ENCODE results near the gene GAPVD1.
A peak's percentile ranks its signal among the peaks of the same experiment; 100 is the strongest.
"Not testable (repeated sequence)": the region's sequence is repeated elsewhere in the genome, so short reads cannot be mapped to it uniquely, and the experiment has no call there.

The GAPVD1 gene, protein sequence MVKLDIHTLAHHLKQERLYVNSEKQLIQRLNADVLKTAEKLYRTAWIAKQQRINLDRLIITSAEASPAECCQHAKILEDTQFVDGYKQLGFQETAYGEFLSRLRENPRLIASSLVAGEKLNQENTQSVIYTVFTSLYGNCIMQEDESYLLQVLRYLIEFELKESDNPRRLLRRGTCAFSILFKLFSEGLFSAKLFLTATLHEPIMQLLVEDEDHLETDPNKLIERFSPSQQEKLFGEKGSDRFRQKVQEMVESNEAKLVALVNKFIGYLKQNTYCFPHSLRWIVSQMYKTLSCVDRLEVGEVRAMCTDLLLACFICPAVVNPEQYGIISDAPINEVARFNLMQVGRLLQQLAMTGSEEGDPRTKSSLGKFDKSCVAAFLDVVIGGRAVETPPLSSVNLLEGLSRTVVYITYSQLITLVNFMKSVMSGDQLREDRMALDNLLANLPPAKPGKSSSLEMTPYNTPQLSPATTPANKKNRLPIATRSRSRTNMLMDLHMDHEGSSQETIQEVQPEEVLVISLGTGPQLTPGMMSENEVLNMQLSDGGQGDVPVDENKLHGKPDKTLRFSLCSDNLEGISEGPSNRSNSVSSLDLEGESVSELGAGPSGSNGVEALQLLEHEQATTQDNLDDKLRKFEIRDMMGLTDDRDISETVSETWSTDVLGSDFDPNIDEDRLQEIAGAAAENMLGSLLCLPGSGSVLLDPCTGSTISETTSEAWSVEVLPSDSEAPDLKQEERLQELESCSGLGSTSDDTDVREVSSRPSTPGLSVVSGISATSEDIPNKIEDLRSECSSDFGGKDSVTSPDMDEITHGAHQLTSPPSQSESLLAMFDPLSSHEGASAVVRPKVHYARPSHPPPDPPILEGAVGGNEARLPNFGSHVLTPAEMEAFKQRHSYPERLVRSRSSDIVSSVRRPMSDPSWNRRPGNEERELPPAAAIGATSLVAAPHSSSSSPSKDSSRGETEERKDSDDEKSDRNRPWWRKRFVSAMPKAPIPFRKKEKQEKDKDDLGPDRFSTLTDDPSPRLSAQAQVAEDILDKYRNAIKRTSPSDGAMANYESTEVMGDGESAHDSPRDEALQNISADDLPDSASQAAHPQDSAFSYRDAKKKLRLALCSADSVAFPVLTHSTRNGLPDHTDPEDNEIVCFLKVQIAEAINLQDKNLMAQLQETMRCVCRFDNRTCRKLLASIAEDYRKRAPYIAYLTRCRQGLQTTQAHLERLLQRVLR (N-terminal part only)

DNA sequence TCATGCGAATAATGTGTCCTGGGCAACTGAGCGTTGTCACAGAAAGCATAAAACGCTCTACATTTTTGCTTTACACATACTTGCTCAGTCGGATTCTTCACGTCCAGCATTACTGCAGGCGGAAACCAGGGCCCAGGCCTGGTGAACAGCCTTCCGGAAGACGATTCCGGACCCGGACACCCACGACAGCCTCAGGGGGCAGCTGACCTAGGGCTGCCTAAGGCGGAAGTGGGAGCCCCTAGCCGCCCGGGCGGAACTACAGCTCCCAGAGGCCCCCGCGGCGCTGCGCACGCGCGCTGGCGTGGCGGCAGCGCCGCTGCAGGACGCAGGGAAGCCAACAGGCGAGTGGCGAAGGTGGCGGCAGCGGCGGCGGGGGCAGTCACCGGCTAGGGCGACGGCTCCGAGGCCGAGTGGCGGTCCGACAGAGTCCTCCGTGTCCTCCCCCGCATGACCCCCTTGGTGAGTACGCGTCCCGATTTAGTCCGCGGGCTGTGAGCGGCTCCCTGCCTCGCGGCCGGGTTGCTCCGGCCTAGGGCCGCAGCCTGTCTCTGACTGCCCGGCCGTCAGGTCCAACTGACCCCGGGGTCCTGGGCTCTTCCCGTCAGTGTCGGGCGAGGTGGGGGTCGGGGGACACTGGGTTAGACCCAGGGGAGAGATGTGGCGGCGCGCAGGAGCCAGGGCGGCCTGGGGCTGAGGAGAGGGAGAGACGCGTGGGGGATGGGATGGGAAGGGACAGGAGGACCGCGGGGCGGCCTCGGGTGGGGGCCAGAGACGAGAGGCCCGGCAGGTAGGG, at the start of gene GAPVD1:
Gene GAPVD1 (plus strand): TSS at position 326 of the 793 bp plus-strand sequence. CDS start 37,096 bp downstream, outside the sequence.
- DNase-seq (ENCODE audit: low read depth): peak; percentile 52

DNA sequence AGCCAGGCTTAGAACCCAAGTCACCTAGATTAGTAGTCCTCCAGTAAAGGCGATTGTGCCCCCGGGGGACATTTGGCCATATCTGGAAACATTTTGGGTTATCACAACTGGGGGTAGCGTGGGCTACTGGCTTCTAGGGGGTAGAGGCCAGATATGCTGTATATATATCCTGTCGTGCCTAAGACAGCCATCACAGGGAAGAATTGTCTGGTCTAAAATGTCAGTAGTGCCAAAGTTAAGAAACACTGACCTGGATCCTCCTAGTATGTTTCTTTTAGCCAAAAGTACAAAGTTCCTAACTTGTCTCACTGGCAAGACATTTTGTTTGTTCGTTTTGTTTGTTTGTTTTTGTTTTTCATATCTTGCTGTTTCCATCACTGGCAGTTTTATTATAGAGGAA, 47.4 kb upstream of the GAPVD1 start:
- no peak for DNase-seq (ENCODE audit: low read depth)

DNA sequence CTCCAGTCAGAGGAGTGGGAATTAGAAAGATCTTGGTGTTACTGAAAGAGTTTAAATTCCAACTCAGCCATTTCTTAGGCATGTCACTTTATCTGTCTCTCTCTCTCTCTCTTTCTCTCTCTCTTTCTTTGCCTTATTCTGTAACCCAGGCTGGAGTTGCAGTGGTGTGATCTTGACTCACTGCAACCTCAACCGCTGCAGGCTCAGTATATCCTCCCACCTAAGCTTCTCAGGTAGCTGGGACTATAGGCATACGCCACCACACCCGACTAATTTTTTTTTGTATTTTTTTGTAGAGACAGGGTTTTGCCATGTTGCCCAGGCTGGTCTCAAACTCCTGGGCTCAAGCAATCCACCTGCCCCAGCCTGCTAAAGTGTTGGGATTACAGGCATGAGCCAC, 43.0 kb upstream of the GAPVD1 start:
- no peak for DNase-seq (ENCODE audit: low read depth)

DNA sequence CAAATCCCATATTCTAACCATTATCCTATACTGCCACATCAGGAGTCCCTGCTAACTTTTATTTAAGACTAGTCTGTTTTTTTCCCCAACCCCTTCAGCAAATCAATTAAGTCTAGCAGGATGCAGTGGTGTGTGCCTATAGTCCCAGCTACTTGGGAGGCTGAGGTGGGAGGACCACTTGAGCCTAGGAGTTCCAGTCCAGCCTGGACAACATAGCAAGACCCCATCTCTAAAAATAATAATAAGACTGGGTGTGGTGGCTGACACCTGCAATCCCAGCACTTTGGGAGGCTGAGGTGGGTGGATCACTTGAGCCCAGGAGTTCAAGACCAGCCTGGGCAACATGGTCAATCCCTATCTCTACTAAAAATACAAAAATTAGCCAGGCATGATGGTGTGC, 36.8 kb upstream of the GAPVD1 start:
- DNase-seq (ENCODE audit: low read depth): not testable (repeated sequence)

DNA sequence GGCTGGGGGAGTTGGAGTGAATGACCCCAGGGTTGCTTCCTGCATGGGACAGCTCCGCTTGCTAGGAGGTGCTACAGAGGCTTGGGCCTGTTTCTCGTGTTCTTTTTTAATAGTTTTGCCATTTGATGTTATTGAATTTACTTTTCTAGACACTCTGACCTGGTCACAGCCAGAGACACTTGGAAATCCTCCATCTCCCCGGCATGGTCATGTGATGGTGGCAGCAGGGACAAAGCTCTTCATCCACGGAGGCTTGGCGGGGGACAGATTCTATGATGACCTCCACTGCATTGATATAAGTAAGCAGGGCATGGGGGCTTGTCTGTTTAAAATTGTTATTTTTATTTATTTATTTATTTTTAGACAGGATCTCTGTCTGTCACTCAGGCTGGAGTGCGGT, 33.9 kb upstream of the GAPVD1 start:
- DNase-seq (ENCODE audit: low read depth): no peak

DNA sequence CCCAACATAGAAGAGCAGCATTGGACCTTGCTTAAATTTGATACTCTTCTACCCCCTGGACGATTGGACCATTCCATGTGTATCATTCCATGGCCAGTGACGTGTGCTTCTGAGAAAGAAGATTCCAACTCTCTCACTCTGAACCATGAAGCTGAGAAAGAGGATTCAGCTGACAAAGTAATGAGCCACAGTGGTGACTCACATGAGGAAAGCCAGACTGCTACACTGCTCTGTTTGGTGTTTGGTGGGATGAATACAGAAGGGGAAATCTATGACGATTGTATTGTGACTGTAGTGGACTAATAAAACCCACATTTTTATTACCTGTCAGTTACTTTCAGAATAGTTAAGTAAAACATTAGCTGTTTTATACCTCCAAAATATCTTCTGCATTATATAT, 27.9 kb upstream of the GAPVD1 start:
- peak; percentile 77 for DNase-seq (ENCODE audit: low read depth)

DNA sequence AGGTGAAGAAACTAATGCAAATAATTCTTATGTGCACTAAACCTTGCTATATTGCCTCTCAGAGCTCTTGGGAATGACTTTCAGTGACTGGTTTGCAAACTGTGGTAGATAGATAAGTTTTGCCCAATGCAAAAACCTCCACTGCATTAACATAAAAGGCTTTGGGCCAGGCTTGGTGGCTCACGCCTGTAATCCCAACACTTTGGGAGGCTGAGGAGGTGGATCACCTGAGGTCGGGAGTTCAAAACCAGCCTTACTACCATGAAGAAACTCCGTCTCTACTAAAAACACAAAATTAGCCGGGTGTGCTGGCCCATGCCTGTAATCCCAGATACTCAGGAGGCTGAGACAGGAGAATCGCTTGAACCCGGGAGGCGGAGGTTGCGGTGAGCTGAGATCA, 27.5 kb upstream of the GAPVD1 start:
- not testable (repeated sequence) for DNase-seq (ENCODE audit: low read depth)

DNA sequence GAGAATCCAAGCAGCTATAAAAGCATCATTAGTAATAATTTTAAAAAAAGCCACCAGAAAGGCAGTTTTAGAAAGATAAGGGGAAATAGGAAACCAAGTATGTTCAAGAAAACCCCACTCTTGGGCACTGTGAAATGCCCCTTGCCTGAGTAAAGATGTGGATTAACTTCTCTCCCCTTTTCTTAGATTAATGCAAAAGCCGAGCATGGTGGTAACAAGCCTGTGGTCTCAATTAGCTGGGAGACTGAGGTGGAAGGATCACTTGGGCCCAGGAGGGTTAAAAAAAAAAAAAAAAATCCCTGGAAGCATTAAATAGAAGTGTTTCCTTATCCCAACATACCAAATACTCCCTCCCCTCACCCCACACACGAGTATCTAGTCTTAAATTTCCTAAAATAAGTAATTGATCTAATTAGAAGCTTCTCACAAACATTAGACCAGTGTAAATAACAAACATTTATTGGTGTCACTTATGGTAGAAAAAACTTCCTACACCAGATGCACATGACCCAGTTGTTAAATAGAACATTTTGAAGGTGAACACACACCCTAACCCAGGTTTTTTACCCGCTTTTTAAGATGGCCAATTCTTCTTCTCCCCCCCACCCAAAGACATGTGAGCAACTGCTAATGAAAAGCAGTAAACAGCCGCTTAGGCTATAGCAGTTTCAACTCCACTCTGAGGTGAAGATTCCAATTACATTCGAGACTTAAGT, 25.7 kb upstream of the GAPVD1 start:
- no peak for DNase-seq (ENCODE audit: low read depth)

DNA sequence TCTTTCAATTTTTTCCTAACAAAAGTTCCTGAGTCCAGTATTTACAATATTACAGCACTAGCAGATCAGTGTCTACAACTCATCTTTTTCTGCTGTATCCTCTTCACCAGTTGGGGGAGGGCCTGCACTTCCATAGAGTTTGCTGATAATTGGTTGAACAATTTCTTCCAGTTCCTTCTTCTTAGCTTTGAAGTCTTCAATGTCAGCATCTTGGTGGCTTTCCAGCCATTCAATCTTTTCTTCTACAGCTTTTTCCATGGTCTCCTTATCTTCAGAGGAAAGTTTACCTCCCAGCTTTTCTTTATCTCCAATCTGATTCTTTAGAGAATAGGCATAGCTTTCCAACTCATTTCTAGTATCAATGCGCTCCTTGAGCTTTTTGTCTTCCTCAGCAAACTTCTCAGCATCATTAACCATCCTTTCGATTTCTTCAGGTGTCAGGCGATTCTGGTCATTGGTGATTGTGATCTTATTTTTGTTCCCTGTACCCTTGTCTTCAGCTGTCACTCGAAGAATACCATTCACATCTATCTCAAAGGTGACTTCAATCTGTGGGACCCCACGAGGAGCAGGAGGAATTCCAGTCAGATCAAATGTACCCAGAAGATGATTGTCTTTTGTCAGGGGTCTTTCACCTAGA, 25.0 kb upstream of the GAPVD1 start:
- not testable (repeated sequence) for DNase-seq (ENCODE audit: low read depth)

DNA sequence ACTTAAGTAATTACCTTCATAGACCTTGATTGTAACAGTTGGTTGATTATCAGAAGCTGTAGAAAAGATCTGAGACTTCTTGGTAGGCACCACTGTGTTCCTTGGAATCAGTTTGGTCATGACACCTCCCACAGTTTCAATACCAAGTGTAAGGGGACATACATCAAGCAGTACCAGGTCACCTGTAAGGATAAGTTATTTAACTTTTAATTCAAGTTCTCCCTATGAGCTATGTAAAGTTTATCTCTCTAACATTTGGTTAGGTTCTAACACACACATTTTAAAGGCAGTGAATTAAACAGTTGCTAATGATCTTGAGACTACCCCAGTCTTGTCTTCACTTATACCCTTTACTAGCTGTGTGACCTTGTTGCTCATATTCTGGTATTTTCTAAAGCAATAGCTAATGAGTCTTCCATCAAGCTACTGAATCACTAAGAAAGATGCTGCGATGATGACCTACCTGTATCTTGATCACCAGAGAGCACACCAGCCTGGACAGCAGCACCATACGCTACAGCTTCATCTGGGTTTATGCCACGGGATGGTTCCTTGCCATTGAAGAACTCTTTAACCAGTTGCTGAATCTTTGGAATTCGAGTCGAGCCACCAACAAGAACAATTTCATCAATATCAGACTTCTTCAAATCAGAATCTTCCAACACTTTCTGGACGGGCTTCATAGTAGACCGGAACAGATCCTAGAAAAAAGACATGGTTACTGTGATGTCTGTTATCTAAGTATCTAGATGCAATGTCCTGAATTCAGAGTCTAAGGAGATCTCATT, 23.3 kb upstream of the GAPVD1 start:
- DNase-seq (ENCODE audit: low read depth): no peak

DNA sequence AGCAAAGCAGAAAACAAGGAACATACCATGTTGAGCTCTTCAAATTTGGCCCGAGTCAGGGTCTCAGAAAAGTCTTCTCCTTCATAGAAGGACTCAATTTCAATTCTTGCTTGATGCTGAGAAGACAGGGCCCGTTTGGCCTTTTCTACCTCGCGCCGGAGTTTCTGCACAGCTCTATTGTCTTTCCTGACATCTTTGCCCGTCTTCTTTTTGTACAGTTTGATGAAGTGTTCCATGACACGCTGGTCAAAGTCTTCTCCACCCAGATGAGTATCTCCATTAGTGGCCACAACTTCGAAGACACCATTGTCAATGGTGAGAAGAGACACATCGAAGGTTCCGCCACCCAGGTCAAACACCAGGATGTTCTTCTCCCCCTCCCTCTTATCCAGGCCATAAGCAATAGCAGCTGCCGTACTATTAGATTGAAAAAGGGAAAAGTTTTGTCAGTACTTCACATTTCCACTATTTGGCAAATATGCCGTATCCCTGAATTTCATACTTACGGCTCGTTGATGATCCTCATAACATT, 22.6 kb upstream of the GAPVD1 start:
- no peak for DNase-seq (ENCODE audit: low read depth)

DNA sequence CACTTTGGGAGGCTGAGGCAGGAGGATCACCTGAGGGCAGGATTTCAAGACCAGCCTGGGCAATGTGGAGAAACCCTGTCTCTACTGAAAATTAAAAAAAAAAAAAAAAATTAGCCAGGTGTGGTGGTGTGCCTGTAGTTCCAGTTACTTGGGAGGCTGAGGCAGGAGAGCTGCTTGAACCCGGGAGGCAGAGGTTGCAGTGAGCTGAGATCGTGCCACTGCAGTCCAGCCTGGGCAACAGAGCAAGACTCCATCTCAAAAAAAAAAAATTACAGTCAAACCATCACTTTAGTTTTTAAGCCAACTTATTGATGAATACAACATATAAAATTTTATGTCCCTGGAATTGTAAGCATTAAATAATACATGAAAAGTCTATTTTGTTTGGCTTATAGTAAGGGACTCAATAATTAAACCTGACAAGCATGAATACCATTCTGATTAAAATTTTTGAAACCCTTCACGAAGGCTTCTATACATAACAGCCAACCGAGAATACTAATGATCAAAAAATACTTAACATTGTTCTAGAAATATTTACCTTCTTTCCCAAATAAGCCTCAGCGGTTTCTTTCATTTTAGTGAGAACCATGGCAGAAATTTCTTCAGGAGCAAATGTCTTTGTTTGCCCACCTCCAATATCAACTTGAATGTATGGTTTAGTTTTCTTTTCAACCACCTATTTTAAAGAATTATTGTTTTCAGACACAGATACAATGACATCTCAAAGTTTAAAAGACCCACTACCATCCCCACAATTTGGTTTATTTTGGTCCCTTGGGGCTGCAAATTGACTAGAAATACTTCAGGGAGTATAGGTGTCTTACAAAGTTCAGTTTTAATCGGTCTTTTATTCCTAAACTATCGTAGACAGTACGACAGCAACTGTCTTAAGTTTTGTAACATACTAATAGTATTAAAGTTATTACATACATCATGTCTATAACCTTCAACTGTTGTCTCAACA, 21.7 kb upstream of the GAPVD1 start:
- DNase-seq (ENCODE audit: low read depth): no peak

DNA sequence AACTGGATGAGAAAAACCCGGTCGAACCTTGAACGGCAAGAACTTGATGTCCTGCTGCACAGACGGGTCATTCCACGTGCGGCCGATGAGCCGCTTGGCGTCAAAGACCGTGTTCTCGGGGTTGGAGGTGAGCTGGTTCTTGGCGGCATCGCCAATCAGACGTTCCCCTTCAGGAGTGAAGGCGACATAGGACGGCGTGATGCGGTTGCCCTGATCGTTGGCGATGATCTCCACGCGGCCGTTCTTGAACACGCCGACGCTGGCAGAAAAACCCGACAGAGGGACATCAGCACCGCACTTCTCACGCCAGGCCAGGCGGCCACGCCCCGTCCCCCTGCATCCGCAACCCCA, 21.0 kb upstream of the GAPVD1 start:
- no peak for DNase-seq (ENCODE audit: low read depth)

DNA sequence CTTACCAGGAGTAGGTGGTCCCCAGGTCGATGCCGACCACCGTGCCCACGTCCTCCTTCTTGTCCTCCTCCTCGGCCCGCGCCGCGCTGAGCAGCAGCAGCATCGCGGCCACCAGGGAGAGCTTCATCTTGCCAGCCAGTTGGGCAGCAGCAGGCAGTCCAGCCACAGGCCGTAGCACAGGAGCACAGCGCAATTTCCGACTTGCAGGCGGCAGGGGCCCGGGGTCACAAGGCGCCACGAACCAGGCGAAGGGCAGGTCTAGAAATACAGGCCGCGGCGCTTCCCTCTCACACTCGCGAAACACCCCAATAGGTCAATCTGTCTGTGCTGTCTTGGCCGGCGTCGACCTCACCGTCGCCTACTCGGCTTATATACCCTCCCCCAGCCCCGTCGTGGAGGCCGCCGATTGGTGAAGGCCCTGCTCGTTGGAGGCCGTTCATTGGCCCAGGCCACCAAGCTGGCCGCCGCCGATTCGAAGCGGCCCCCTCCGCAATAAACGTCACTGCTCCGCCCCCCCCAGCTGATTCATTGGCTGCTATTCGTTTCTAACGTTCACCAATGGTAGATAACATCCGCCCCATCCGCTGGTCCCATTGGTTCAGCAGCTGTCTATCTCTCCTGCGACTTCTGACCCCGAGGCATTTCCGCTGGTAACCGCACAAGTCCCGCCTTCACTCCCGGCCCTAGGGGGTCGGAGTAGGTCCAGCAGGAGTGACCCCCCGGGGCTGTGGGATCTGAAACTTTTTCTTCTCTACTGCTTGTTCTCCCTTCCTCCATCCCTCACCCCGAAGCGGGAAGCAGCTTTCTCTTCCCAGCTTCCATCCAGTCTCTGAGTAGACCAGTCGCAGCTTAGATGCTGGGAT, 20.4 kb upstream of the GAPVD1 start, which contains the start of gene HSPA5:
Gene HSPA5 (minus strand): TSS at position 344 of the 863 bp plus-strand sequence. CDS start 217 bp downstream, at position 127.
- peak; percentile 95 for DNase-seq (ENCODE audit: low read depth)

DNA sequence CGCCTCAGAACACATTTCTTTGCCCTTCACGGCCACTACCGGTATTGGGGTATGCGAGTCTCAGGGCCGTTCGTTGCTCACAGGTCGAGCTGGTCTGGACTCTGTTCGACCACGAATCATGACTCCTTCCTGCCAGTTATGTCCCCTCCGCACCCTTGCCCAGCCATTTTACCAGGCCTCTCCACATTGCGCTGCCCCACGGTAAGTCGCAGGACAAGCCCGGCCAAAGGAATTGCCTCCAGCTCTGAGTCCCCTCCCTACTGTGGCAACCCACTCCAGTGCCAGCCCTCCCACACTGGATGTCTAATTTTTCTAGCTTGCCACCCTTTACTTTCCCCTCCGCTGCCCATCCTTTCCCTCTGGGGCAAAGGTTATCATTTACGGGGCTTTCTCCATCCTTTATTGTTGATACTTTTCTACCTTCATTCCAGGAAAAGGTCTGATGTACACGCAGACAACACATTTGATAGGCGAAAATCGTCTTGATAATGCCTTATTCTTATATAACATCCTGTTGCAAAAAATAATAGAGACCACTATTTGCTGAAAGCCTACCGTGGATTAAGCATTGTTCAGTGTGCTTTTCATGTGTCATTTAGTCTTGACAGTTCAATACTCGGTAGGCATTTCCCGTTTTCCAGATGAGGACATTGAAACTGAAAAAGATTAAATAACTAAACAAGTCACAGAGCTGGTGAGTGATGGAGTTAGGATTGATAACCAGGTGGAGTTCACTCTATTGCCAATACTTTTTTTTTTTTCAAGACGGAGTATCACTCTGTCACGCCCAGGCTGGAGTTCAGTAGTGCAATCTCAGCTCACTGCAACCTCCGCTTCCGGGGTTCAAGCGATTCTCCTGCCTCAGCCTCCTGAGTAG, 19.5 kb upstream of the GAPVD1 start:
- DNase-seq (ENCODE audit: low read depth): no peak

DNA sequence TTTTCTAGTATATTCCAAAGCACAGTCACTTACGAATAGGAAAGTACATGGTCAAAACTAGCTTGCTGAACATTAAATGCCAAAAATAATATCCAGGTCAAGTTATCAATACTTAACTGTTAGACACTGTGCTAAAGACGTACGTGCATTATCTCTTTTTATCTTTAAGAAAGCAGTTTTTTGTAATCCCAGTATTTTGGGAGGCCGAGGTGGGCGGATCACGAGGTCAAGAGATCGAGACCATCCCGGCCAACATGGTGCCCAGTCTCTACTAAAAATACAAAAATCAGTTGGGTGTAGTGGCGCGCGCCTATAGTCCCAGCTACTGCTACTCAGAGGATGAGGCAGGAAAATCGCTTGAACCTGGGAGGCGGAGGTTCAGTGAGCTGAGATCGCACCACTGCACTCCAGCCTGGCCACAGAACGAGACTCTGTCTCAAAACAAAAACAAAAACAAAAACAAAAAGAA, 17.8 kb upstream of the GAPVD1 start:
- no peak for DNase-seq (ENCODE audit: low read depth)
